ENCODE data around the gene DAAM1.

DAAM1 gene

DNA sequence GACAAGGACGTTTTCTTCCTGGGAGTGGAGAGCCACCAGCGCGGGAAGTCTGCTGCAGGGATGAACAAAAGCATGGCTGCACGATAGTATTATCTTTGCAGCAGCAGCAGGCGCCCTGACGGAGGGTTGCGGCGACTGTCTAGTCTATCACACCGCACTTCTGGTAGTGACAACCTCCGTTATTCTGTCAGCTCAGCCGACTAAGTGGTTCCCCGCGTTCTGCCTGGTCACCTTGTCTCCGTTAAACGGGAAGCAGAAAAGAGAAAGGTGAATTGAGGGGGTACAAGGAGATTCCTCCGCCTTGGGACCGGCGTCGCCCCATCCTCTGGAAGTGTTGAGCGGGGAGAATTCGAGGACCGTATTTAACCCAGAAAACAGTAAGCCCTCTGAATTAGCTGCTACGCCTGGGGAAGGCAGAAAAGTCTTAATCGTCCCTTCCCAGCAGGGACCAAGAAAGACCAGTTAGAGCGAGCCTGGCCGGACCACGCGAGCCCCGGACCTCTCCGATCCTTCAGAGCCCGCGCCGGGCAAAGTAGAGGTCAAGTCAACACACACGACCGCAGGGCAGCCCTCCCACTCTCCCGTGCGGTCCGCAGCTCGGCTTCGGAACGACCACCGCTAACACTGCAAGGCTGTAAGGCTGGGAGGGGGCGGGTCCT, 536 bp upstream of the DAAM1 start:
- peak in 1 of 3 donors; percentile 20 for DNase-seq

DNA sequence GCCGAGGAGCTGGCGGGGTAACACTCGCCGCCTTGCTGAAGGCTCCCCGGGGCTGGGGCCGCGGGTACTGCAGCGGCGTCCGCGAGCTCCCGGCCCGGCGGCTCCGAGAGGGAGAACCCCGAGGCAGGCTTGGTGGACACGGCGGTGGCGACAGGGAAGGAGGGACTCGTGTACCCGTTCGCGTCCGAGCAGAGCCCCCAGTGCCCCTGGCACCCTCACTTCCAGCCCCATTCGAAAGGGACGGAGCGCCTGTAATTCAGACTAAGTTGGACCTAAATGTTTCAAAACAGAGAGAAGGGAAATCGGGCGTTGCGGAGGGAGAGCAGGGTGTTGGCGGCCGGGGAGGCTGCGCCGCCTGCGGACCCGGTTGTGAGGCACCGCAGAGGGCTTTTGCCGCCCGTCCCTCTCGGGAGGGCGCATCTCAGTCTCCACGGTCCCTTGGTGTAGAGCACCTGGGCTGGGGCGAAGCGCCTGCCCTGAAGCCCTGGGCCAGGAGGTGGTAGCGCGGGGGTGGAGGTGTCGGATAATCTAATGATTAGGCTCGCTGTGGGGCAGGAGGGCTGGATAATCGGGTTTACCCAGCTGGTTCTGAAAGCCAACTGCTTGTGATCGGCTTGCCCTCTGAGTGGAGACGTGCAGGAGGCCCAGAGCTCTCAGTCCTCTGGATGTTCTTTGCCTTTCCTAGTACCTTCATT, 771 bp downstream of the DAAM1 start:
- DNase-seq = peak; percentile 47 to 70 (median 51)

DNA sequence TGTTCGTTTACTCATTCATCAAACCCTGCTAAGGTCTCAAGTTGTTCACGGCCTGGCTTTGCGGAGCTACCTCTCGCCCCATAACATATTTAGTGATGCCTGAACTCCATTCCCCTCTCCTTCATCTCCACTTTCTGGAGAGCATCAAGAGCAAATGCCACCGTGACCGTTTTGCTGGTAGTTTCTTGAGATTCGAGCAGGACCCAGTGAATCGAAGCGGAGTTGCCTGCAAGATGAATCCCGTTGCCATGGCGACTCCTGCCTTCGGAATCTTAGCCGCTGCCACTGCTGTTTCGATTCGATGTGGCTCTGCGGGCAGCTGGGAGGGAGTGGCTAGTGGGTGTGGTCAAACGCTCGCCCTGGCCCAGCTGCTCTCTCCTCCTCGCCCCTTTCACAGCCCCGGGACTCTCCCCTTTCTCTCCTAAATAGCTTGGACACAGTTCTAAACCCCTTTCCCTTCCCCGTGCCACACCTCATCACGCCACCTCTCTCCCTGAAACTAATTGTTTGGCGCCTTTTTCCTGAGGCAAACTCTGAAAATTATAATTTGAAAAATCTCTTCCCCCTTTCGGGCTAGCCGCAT, 1.4 kb downstream of the DAAM1 start:
- DNase-seq = peak; percentile 94 to 95 (median 95)

GRCh38 chr14:59190372-59190771, 1.9 kb downstream of the DAAM1 start:
- DNase-seq = peak in 1 of 3 donors; percentile 29

GRCh38 chr14:59195912-59196311, 7.4 kb downstream of the DAAM1 start:
- no peak for DNase-seq

DNA sequence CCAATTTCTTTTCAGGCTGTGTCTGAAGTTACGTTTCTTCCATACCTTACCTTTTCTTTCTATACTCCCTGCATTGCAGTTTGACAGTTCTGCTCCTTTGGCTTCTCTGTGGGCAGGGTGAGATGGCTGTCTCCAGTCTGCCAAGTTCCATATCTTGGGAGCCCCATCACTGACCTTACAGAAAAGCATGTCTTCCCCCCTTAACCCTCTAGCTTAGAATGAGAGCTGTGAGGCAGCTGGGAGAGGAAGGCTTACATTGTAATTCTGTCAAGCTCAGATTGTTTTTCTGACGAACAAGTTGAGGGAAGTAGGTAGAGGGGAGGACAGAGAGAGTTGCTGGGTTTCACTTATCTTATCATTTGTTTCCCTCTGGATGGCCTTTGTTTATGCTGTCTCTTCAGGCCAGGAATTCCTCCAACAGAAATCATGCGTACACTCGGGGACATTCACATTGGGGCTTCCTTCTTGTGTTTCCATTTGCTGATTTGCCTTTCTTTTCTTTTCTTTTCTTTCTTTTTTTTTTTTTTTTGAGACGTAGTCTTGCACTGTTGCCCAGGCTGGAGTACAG, 9.3 kb downstream of the DAAM1 start:
- DNase-seq = no peak

DNA sequence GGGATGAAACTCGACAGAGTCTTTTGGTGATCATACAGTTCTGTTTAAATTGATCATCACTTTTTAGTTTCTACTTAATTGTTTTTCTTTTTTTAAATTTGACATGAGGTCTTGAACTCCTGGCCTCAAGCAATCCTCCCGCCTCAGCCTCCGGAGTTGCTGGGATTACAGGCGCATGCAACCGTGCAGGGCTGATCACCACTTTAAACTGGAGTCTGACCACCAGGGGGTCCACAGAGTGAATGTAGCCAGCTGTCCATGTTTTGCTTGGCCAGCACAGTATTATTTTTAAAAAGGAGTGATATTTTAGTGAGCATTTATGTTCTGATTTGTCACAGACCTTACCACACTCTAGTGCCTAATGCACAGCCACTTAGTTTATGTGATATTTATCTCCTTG, 10.7 kb downstream of the DAAM1 start:
- no peak for DNase-seq

DNA sequence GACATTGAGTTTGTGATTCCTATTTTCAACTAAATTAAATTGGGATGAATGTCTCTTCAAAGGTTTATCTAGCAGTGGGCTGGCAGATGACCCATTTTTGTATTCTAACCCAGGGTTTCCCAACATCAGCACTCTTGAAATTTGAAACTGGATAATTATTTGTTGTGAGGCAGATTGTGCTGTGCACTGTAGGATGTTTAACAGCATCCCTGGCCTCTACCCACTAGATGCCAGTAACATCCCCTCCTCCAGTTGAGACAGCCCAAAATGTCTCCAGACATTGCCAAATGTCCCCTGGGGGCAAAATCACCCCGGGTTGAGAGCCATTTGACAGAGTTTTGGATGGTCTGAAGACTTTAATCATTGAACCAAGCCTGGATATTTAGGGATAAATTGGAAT, 11.1 kb downstream of the DAAM1 start:
- no peak for DNase-seq

DNA sequence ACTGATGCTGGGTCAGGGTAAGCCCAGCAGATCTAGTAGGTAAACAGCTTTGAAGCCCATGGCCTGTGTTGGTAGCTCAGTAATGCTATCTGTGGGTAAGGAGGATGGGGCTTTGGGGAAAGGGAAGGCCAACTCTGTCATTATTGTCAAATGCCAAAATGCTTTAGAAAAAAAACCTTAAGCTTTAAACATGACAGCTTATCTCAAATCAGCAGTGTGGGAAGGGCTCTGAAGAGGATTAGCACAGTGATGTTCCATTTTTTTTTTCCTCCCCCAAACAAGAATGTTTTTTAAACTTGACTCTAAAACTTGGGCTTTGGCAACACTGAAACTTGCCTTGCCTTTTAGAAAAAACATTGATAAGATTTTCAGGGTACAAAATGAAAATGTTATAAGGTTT, 11.7 kb downstream of the DAAM1 start:
- DNase-seq = no peak

DNA sequence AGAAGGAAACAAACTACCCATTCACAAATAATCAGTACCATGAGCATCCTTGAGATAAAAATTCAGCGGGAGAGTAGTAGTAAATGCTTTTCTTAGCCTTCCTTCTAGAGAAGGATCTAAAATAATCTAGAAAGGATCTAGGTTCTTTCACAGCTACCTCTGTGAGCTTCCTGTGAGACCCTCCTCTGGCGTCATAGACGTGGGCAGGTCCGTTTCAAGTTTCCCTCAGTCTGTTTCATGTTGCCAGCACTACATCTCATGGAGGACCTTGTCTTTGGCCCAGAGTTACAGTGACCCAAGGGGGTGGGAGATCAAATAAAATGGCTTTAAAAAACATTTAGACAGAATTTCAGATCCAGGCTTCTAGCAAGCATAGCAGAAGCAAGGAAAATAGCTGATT, 13.6 kb downstream of the DAAM1 start:
- no peak for DNase-seq

DNA sequence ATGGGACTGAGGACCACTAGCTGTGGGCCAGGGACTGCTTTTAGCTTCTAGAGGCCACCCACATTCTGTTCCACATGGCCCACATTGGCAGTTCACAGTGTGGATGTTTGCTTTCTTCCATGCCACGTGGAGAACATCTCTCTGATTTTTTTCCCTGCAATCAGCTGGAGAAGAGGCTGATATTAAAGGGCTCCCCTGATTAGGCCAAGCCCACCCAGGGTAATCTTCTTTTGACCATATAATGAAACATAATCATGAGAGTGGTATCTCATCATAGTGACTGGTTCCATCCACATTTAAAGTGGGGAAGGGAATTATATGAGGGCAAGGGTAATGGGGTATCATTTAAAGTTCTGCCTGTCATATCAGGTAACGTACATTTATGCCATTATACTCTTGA, 15.8 kb downstream of the DAAM1 start:
- no peak for DNase-seq

DNA sequence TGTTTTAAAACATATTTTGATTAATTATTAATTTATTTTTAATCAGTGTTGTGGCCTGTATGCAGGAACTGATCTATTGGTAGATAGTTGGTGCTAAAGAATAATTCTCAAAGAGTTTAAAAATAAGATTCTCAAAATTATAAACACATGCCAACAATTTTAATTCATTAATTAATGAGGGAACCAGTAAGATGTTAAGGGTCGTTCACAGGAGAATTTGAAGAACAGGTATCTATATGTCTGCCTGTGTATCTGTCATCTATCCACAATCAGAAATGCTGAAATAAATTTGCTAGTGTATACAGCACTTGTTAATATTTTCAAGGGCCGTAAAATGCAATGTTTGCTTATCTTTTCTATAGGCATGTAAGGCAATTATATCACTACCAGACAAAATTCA, 18.4 kb downstream of the DAAM1 start:
- no peak for DNase-seq

DNA sequence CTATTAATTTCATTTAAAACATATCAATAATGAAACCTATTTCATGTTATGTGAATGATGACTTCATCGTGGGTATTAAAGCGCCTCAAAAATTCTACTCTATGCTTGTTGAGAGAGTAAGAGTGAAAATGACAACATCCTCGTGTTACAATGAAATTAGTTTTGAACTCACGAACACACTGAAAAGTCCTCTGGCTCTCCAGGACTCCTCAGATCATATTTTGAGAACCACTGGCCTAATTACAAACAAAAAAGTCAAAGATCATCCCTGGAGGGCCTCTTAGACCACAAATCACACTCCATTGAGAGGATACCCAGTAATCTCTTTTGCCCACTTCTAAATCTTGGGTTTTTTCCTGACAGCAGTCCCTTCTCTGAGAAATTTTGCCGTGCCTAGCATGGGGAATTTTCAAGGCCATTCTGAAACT, 19.1 kb downstream of the DAAM1 start:
- no peak for DNase-seq

DNA sequence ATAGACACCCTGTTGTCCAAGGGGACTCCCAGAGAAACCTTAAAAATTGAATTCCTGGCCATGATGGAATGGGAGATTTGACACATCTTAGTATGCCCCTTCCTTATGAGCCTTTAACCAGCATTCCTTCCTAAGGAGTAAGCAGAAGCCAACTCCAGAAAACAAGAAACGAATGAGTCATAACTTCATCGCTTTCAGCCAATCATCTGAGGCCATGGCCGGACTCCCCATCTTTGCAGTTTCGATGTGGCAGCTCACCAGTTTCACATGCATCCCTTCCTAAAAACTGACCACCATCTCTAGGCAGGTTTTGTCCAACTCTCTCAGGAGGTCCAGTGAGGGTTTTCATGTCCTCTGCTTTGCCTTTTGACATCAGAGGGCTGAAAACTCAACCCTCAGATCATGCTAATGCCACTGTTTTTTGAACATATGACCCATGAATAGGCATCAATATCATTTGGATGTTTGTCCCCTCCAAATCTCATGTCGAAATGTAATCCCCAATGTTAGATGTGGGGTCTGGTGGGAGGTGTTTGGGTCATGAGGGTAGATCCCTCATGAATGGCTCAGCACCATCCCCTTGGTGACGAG, 19.9 kb downstream of the DAAM1 start:
- no peak for DNase-seq

DNA sequence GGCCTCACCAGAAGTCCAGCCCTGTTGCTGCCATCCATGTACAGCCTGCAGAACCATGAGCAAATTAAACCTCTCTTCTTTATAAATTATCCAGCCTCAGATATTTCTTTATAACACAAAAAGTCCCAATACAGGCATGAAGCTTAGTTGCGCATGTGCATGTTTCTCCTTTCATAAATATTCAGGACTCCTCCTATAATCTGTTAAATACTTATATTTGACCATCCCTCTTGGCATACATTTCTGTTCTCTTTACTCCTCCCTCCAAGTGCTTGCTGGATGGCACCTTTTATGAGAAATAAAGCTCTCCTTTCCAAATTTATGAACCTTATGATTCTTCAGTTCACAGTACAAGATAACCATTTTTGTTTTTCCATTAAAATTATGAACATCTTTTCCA, 20.5 kb downstream of the DAAM1 start:
- no peak for DNase-seq

GRCh38 chr14:59210621-59211020, 22.2 kb downstream of the DAAM1 start:
- no peak for DNase-seq

DNA sequence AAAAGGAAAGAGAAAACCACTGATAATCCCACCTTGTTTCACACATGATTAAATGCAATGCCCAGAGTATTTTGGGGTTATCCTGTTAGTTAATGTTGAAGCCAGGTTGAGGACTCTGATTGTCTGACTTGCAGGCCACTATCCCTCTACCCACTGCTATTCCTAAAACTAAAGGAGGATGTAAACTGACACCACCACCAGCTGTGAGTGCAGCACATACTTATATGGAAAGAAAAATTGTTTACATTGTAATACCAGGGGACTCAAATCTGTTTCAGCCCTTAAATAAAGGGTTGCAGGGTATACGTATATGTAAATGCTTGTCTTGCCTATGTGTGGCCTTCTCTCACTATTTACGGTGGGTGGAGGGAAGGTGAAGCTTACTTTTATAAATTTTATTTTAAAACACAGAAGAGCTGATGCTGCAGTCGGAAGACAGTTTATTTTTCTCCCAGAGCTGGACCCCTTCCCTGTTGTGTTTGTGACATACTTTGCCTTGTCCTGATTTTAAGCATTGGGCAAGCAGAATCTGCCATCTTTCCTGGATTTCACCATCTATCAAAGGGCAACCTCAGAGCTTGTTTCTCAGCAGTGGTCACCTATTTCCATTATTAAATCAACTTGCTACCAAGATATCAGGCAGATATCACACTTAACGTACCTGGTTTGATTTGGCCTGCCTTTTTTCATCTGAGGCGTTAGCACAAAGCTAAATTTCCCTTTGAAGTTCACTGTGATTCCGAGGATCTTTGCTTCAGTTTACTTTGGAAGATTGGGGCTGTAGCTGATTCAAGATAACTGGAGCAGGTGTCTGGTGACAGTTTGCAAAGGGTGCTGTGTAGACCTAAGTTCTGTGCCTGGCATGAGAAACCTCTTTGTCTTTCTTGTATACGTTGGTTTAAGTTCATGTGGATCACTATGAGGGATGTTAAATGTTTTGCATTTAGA, 25.2 kb downstream of the DAAM1 start:
- DNase-seq = no peak

DNA sequence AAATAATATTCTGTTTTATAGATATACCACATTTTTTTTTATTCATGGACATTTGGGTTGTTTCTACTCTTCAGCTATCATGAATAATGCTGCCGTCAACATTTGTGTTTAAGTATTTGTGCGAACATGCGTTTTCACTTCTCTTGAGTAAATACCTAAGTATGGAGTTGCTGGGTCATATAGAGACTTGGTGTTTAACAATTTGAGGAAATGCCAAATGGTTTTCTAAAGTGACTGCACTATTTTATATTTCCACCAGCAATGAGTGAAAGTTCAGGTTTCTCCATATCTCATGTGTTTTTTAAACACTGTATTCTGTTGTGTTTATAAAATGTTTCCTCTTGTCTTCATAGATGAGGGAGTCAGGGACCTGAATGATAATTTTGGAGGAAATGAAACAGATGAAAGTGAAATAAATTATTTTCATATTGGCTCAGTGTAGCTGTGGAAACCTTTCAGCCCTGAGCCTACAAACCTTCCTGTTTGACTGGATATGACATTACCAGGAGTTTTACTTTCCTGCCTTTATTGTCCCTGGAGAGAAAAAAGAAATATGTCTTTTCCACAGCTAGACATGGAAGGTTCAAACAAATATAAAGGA, 26.3 kb downstream of the DAAM1 start:
- no peak for DNase-seq

DNA sequence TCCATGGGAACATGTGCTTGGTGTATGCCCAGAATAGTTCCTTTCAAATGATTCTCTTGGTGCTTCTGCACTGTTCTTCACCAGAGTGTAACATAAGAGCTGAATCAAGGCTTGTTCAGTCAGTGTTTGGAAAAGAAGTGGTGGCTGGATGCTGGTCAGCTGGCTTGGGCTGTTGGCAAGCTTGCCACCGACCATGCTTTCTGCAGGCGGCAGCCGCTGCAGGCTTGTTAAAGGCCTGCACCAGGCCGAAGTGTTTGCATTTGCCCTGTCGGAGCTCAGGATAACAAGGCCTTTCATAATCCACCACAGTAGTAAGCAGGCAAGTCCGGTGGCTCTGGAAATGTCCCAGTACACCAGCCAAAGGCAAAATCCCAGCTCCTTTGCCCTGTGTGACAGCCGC, 26.9 kb downstream of the DAAM1 start:
- DNase-seq = no peak

DNA sequence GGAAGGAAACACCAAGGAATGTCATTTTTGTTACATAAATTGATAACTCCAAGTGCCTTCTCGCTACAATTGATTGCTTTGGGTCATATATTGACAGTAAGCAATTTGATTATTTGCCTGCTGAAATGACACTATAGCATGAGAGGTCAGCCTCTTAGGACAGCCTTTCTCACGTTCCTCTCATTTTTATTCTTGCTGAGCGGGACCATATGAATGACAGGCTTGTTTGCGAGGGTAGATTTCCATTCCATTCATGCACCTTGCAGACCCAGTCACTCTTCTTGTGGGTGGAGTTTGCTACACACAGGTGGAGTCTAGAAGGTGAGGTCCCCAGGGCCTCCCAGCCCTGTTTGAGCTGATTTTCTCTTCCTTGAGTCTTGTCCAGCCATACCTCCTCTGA, 27.3 kb downstream of the DAAM1 start:
- no peak for DNase-seq

- DNase-seq = no peak
These were observed 28.5 kb downstream of the DAAM1 start for GRCh38 chr14:59217011-59217410.

GRCh38 chr14:59221568-59221967, 33.1 kb downstream of the DAAM1 start:
- no peak for DNase-seq

Data from suppressor macrophage treated with lipopolysaccharide for 1 hour (primary cell).